ENCODE measurements around the gene AKAP13.
"Not testable (repeated sequence)": the region's sequence is repeated elsewhere in the genome, so short reads cannot be mapped to it uniquely, and the experiment has no call there.

AKAP13 gene

GRCh38 chr15:85625166-85625830, 244.9 kb downstream of the AKAP13 start:
- DNase-seq (ENCODE audit: low spot score): no peak

- DNase-seq (ENCODE audit: low spot score): no peak
Observed at GRCh38 chr15:85625856-85626255, 245.5 kb downstream of the AKAP13 start.

- no peak for DNase-seq (ENCODE audit: low spot score)
Observed at GRCh38 chr15:85627213-85627935, 247.0 kb downstream of the AKAP13 start.

GRCh38 chr15:85630311-85630710, 249.9 kb downstream of the AKAP13 start:
- DNase-seq (ENCODE audit: low spot score): no peak

GRCh38 chr15:85631018-85631417, 250.6 kb downstream of the AKAP13 start:
- DNase-seq (ENCODE audit: low spot score): no peak

GRCh38 chr15:85632014-85632413, 251.6 kb downstream of the AKAP13 start:
- DNase-seq (ENCODE audit: low spot score): no peak

GRCh38 chr15:85633859-85634258, 253.5 kb downstream of the AKAP13 start:
- no peak for DNase-seq (ENCODE audit: low spot score)

- no peak for DNase-seq (ENCODE audit: low spot score)
Observed at GRCh38 chr15:85636351-85636750, 255.9 kb downstream of the AKAP13 start.

- DNase-seq (ENCODE audit: low spot score): no peak
Observed at GRCh38 chr15:85639752-85640381, 259.5 kb downstream of the AKAP13 start.

- DNase-seq (ENCODE audit: low spot score): no peak
Observed at GRCh38 chr15:85642065-85642692, 261.8 kb downstream of the AKAP13 start.

GRCh38 chr15:85642693-85643066, 262.3 kb downstream of the AKAP13 start:
- no peak for DNase-seq (ENCODE audit: low spot score)

- DNase-seq (ENCODE audit: low spot score): no peak
Observed at GRCh38 chr15:85646538-85647091, 266.2 kb downstream of the AKAP13 start.

GRCh38 chr15:85649372-85649771, 269.0 kb downstream of the AKAP13 start:
- DNase-seq (ENCODE audit: low spot score): no peak

- DNase-seq (ENCODE audit: low spot score): no peak
Observed at GRCh38 chr15:85651548-85651947, 271.1 kb downstream of the AKAP13 start.

GRCh38 chr15:85652457-85652856, 272.1 kb downstream of the AKAP13 start:
- DNase-seq (ENCODE audit: low spot score): no peak

GRCh38 chr15:85657132-85657531, 276.7 kb downstream of the AKAP13 start:
- no peak for DNase-seq (ENCODE audit: low spot score)

GRCh38 chr15:85658816-85659215, 278.4 kb downstream of the AKAP13 start:
- DNase-seq (ENCODE audit: low spot score): no peak

- no peak for DNase-seq (ENCODE audit: low spot score)
Observed at GRCh38 chr15:85661859-85662258, 281.5 kb downstream of the AKAP13 start.

GRCh38 chr15:85665677-85666076, 285.3 kb downstream of the AKAP13 start:
- not testable (repeated sequence) for DNase-seq (ENCODE audit: low spot score)

GRCh38 chr15:85667491-85668424, 287.4 kb downstream of the AKAP13 start:
- no peak for DNase-seq (ENCODE audit: low spot score)

GRCh38 chr15:85671156-85671555, 290.8 kb downstream of the AKAP13 start:
- DNase-seq (ENCODE audit: low spot score): no peak

Measured in putamen (tissue), 1 donor.